Type B pancreatic cell (in vitro differentiated cells): ENCODE measurements around the gene CDC34. TPM values are rescaled to one million over a fixed set of nuclear protein-coding genes. Genes with fewer than 3 reads are reported as not detected.
A peak's percentile ranks its signal among the peaks of the same experiment; 100 is the strongest.

Source experiments
- DNase-seq: peaks from one replicate; pipeline ENCODE4 v3.0.0; 2021; ENCODE audit warnings: mixed read lengths; ENCODE audit not compliant: unreplicated experiment; ENCODE audit errors: extremely low spot score
- H3K27ac Mint-ChIP-seq: 2 replicates; pipeline ENCODE4 v1.8.0; 2021; ENCODE audit warnings: mild to moderate bottlenecking, mixed read lengths
- H3K27me3 Mint-ChIP-seq: 2 replicates; pipeline ENCODE4 v1.8.0; 2021; ENCODE audit warnings: mixed read lengths
- H3K36me3 Mint-ChIP-seq: 2 replicates; pipeline ENCODE4 v1.8.0; 2021; ENCODE audit warnings: mixed read lengths
- H3K4me1 Mint-ChIP-seq: one replicate; pipeline ENCODE4 v1.8.0; 2021; ENCODE audit warnings: mixed read lengths; ENCODE audit not compliant: unreplicated experiment
- H3K4me3 Mint-ChIP-seq: 2 replicates; pipeline ENCODE4 v1.8.0; 2021; ENCODE audit warnings: mild to moderate bottlenecking, mixed read lengths
- H3K9me3 Mint-ChIP-seq: 2 replicates; pipeline ENCODE4 v1.8.0; 2021; ENCODE audit warnings: mixed read lengths
- CTCF ChIP-seq: fragments of 200-600 bp; sonication (generic); conservative IDR thresholded peaks from 2 replicates; pipeline ENCODE4 v1.5.0; 2021; ENCODE audit warnings: antibody characterized with exemption, mild to moderate bottlenecking
- total RNA-seq: library from RNA; stranded (reverse); gene quantifications from 2 replicates; pipeline ENCODE4 v1.2.1, GENCODE V29; 2021; ENCODE audit warnings: low replicate concordance

The CDC34 gene
- total RNA-seq, 1 donor from 2014 or later: 95.0 TPM

GRCh38 chr19:533364-534058 lies 2.0 kb downstream of the CDC34 start:
- Mint-ChIP-seq H3K27ac (peak overlapping the region; percentile 81), H3K36me3 (no peaks in the 10 kb centered on the region), H3K27me3 (no peaks in the 10 kb centered on the region), H3K9me3 (no peaks in the 10 kb centered on the region), H3K4me1 (peaks cover 5% of the 10 kb centered on the region), H3K4me3 (peak overlapping the region; percentile 96)
- TF ChIP-seq CTCF: no peak
- no peak for DNase-seq

GRCh38 chr19:534088-534487 lies 2.5 kb downstream of the CDC34 start:
- no peak overlapping the region for H3K27ac Mint-ChIP-seq
- no peaks in the 10 kb centered on the region for H3K9me3 Mint-ChIP-seq
- no peak for DNase-seq
- peaks cover 4% of the 10 kb centered on the region for H3K4me1 Mint-ChIP-seq
- no peaks in the 10 kb centered on the region for H3K36me3 Mint-ChIP-seq
- H3K27me3 Mint-ChIP-seq: no peaks in the 10 kb centered on the region
- no peak for TF ChIP-seq CTCF
- H3K4me3 Mint-ChIP-seq: no peak overlapping the region

- TF ChIP-seq CTCF: no peak
- H3K4me1 Mint-ChIP-seq: peaks cover 4% of the 10 kb centered on the region
- H3K27ac Mint-ChIP-seq: no peak overlapping the region
- no peaks in the 10 kb centered on the region for H3K9me3 Mint-ChIP-seq
- no peaks in the 10 kb centered on the region for H3K36me3 Mint-ChIP-seq
- DNase-seq: no peak
- no peaks in the 10 kb centered on the region for H3K27me3 Mint-ChIP-seq
- H3K4me3 Mint-ChIP-seq: peak overlapping the region; percentile 47
Observed at GRCh38 chr19:535017-535835, 3.7 kb downstream of the CDC34 start.

- Mint-ChIP-seq H3K4me1 (peaks cover 4% of the 10 kb centered on the region), H3K9me3 (no peaks in the 10 kb centered on the region), H3K36me3 (no peaks in the 10 kb centered on the region), H3K27me3 (no peaks in the 10 kb centered on the region), H3K4me3 (no peak overlapping the region), H3K27ac (no peak overlapping the region)
- TF ChIP-seq CTCF: no peak
- DNase-seq: no peak
Observed at GRCh38 chr19:536031-536880, 4.7 kb downstream of the CDC34 start.

- H3K4me1 Mint-ChIP-seq: peaks cover 4% of the 10 kb centered on the region
Observed at GRCh38 chr19:536881-537404, 5.4 kb downstream of the CDC34 start.

More at GRCh38 chr19:536881-537404, 5.4 kb downstream of the CDC34 start:
- no peaks in the 10 kb centered on the region for H3K27me3 Mint-ChIP-seq
- H3K27ac Mint-ChIP-seq: no peak overlapping the region
- H3K36me3 Mint-ChIP-seq: no peaks in the 10 kb centered on the region
- no peak overlapping the region for H3K4me3 Mint-ChIP-seq
- no peak for DNase-seq
- TF ChIP-seq CTCF: no peak
- H3K9me3 Mint-ChIP-seq: no peaks in the 10 kb centered on the region
